ENCODE data around the gene FAM114A2.

DNA sequence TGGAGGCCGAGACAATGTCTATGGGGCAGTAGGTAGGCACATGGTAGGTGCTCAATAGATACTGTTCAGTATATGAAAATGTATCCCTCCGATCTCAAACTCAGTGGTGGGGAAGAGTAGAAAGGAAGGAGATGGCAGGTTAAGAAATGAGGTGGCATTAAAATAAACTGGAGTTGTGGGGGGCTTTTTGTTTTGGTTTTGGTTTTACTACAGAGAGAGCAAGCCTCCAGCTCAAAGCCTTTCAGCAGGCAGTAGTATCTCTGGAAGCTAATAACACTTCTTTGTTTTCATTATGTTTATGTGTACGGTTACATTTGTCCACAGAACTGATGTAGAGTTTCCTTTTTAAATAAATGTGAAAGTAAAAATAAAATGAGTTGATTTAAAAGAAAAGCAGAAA lies 8.6 kb upstream of the FAM114A2 start:
- TF ChIP-seq, protein P1, sequence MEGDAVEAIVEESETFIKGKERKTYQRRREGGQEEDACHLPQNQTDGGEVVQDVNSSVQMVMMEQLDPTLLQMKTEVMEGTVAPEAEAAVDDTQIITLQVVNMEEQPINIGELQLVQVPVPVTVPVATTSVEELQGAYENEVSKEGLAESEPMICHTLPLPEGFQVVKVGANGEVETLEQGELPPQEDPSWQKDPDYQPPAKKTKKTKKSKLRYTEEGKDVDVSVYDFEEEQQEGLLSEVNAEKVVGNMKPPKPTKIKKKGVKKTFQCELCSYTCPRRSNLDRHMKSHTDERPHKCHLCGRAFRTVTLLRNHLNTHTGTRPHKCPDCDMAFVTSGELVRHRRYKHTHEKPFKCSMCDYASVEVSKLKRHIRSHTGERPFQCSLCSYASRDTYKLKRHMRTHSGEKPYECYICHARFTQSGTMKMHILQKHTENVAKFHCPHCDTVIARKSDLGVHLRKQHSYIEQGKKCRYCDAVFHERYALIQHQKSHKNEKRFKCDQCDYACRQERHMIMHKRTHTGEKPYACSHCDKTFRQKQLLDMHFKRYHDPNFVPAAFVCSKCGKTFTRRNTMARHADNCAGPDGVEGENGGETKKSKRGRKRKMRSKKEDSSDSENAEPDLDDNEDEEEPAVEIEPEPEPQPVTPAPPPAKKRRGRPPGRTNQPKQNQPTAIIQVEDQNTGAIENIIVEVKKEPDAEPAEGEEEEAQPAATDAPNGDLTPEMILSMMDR (IDR thresholded peaks at IDR 0.05): no peak
- TF ChIP-seq POLR2A (IDR thresholded peaks at IDR 0.05): no peak
